SK-N-MC (cell line): ENCODE results near the gene PAX6.

Experiments
- DNase-seq: peaks from one replicate; pipeline ENCODE4 v3.0.0-alpha.2; 2011; ENCODE audit warnings: low read depth, low spot score
- H3K27ac ChIP-seq: fragments of 200-600 bp; sonication (generic); 2 replicates; pipeline ENCODE4 v1.5.1; 2016; ENCODE audit warnings: mixed run types
- H3K36me3 ChIP-seq: fragments of 200-600 bp; sonication (generic); 2 replicates; pipeline ENCODE4 v1.6.1; 2017; ENCODE audit warnings: antibody characterized with exemption, low read length, mixed read lengths; ENCODE audit not compliant: insufficient read depth
- H3K4me3 ChIP-seq: fragments of 200-600 bp; sonication (generic); 2 replicates; pipeline ENCODE4 v1.5.1; 2016
- H3K9ac ChIP-seq: fragments of 200-600 bp; sonication (generic); 2 replicates; pipeline ENCODE4 v1.8.0; 2017; ENCODE audit warnings: mixed run types, mixed read lengths; ENCODE audit not compliant: insufficient read length
- H3K9me3 ChIP-seq: fragments of 200-600 bp; sonication (generic); 2 replicates; pipeline ENCODE4 v1.6.1; 2017; ENCODE audit warnings: low read depth, mild to moderate bottlenecking, antibody characterized with exemption, low read length, moderate library complexity, mixed read lengths
- EZH2 ChIP-seq: fragments of 200-600 bp; sonication (generic); IDR thresholded peaks from one replicate; pipeline ENCODE4 v1.6.1; 2017; ENCODE audit warnings: antibody characterized with exemption
- FOXP2 ChIP-seq: optimal IDR thresholded peaks from 2 replicates; pipeline ENCODE3; 2011; ENCODE audit warnings: mild to moderate bottlenecking, moderate library complexity; ENCODE audit not compliant: insufficient read depth; ENCODE audit errors: extremely low read length, control extremely low read depth
- POLR2AphosphoS5 ChIP-seq: IDR thresholded peaks from 2 replicates; pipeline ENCODE4 v1.6.1; 2012; ENCODE audit warnings: mild to moderate bottlenecking, low read depth, low read length, borderline replicate concordance

The PAX6 gene

DNA sequence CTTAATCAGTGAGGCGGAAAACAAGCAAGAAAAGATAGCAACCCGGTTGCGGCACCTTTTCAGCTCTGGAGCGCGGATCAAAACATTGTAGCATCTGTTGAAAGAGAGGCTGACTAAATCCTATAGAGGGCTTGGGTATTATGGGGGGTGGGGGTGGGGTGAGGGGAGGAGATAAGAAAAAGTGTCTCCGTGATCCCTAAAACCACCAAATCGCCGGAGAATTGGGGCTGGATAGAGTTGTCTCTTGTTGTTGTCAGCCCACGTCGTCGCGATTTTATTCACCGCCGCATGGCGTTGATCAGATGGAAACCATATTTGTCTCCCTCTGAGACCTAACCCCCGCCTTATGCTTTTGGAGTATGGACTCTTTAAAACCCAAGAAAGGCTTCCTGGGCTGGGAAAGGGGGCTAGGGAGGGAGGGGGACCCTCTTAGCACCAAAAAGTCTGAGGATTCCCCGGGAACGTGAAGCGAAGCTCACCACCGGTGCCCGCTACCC is 13.0 kb downstream of the PAX6 start:
- DNase-seq = no peak
- H3K4me3 ChIP-seq = no peak overlapping the region
- TF ChIP-seq POLR2AphosphoS5 = no peak
- TF ChIP-seq EZH2 = no peak
- H3K27ac ChIP-seq = no peak overlapping the region
- no peak overlapping the region for H3K9ac ChIP-seq
- H3K9me3 ChIP-seq = no peaks in the 10 kb centered on the region
- peaks cover 36% of the 10 kb centered on the region for H3K36me3 ChIP-seq

- peaks cover 42% of the 10 kb centered on the region for H3K36me3 ChIP-seq
- H3K9ac ChIP-seq = no peak overlapping the region
- H3K4me3 ChIP-seq = no peak overlapping the region
- no peaks in the 10 kb centered on the region for H3K9me3 ChIP-seq
- DNase-seq = no peak
- no peak overlapping the region for H3K27ac ChIP-seq
- no peak for TF ChIP-seq FOXP2
- TF ChIP-seq POLR2AphosphoS5 = no peak
- TF ChIP-seq EZH2 = no peak
Observed at GRCh38 chr11:31797190-31798056, 13.7 kb downstream of the PAX6 start.

DNA sequence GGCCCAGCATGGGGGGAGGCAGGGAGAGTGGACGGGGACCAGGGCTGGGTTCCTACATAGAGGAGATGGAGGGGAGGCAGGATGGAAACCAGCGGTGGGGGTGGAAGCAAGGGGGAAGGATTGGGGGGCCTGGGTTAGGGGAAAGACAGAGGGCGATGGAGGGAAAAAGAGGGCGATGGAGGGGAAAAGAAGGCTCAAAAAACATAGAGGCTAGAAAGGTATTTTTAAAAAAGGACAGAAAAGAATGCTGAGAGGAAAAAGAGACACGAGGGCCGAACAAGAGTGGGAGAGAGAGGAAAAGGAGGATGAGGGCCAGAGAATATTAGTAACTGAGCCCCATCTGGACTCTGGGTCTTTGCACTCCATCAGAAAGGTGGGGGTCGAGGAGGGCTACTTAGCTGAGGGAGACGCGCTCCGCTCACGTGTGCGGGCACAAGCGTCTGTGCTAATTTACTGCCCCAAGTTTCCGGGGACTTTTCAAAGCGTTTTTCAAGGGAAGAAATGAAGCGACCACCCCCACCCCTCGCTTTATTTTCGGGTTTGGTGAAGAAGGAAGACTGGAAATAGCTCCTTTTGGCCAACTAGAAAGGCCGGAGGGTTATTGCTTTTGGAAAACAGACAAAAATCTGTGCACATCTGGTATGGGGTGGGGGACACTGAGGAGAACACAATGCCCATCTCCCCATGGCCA is 14.5 kb downstream of the PAX6 start:
- TF ChIP-seq FOXP2 (no peak), POLR2AphosphoS5 (no peak), EZH2 (no peak)
- H3K9me3 ChIP-seq = no peaks in the 10 kb centered on the region
- no peak overlapping the region for H3K4me3 ChIP-seq
- peaks cover 48% of the 10 kb centered on the region for H3K36me3 ChIP-seq
- no peak overlapping the region for H3K9ac ChIP-seq
- no peak overlapping the region for H3K27ac ChIP-seq
- no peak for DNase-seq

DNA sequence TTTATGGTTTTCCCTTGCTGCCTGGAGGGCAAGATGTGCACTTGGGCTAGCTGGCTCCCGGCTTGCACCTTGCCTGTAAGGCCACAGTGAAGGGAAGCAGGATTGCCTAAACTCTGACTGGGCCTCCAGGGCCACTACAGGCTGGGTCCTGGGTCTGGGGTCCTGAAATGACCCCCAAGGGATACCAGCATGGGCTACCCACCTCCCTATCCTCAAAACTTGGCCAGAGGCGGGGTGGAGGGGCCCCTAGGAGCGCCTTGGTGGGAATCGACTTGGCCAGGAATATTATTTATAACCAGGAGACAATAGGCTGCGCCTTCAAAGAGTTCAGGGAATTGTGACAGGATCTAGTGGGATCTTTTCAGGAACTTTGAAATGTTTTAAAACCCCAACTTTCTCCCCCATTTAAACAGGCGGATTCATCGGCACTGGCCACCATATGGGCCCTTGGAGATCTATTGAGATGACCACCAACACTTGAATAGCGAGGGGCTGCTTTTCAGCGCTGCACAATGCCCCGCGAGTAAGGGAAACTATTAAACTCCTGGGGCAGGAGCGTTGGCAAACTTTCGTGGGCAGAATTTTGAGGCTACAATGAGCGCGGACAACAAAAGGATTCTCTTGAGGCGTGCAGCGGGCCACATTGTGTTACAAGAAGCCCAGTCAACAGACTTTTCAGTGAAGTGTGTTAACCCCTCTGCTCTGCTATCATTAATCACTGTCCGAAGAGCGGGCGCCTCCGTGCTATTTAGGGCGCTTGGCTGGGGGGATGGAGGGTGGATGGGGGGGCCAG is 15.2 kb downstream of the PAX6 start:
- TF ChIP-seq FOXP2 = no peak
- TF ChIP-seq POLR2AphosphoS5 = no peak
- TF ChIP-seq EZH2 = no peak
- H3K36me3 ChIP-seq = peaks cover 48% of the 10 kb centered on the region
- DNase-seq = no peak
- no peak overlapping the region for H3K9ac ChIP-seq
- no peak overlapping the region for H3K4me3 ChIP-seq
- no peaks in the 10 kb centered on the region for H3K9me3 ChIP-seq
- H3K27ac ChIP-seq = no peak overlapping the region

- H3K36me3 ChIP-seq = peaks cover 47% of the 10 kb centered on the region
- no peak overlapping the region for H3K4me3 ChIP-seq
- H3K27ac ChIP-seq = no peak overlapping the region
- TF ChIP-seq POLR2AphosphoS5 (no peak), EZH2 (no peak), FOXP2 (no peak)
- no peak overlapping the region for H3K9ac ChIP-seq
- no peak for DNase-seq
- H3K9me3 ChIP-seq = no peaks in the 10 kb centered on the region
Observed at GRCh38 chr11:31794548-31794947, 16.6 kb downstream of the PAX6 start.

GRCh38 chr11:31793264-31793663 is 17.9 kb downstream of the PAX6 start:
- no peaks in the 10 kb centered on the region for H3K9me3 ChIP-seq

DNA sequence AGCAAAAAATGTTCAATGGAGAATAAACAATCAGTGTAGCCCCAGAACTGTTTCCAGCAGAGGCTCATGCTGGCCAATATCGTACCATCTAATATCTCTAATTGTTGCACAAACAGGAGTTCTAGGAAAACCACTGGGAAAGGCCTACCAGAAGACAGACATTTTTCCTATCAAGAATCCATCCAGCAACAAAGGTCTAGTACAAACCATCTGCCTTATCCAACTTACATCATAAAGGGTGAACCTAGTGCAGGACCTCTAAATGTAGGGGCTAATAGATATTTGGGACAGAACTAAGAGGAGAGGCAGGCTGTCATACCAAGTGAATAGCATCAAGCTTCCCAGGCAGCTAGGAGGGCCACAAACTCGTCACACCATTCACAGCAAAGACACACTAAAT is 18.7 kb downstream of the PAX6 start:
- TF ChIP-seq FOXP2 (no peak), POLR2AphosphoS5 (no peak), EZH2 (no peak)
- Histone ChIP-seq H3K27ac (no peak overlapping the region), H3K9me3 (no peaks in the 10 kb centered on the region), H3K36me3 (peaks cover 52% of the 10 kb centered on the region), H3K4me3 (no peak overlapping the region), H3K9ac (no peak overlapping the region)
- DNase-seq = no peak

More at GRCh38 chr11:31793264-31793663, 17.9 kb downstream of the PAX6 start:
- TF ChIP-seq FOXP2 = no peak
- no peak for TF ChIP-seq EZH2
- no peak for TF ChIP-seq POLR2AphosphoS5
- Histone ChIP-seq H3K4me3 (no peak overlapping the region), H3K27ac (no peak overlapping the region), H3K9ac (no peak overlapping the region), H3K36me3 (peaks cover 52% of the 10 kb centered on the region)
- DNase-seq = no peak

DNA sequence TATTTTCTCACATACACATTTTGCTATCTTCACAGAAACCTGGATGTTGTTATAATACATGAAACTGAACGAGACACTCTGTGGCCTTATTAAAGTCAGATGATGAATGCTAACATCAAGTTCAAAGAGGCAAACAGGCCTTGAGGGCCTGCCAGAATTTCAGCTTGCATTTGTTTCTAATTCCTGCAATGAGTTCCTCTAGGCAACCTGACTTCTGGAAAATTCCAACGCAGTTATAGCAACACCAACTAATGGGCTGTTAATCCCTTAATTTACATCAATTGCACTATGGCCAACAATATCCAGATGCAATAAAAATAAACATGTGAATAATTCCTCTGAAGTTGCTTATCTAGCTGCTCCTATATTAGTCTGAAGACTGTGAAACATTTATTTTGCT is 19.1 kb downstream of the PAX6 start:
- peaks cover 52% of the 10 kb centered on the region for H3K36me3 ChIP-seq
- no peaks in the 10 kb centered on the region for H3K9me3 ChIP-seq
- TF ChIP-seq EZH2 (no peak), FOXP2 (no peak), POLR2AphosphoS5 (no peak)
- no peak overlapping the region for H3K9ac ChIP-seq
- H3K4me3 ChIP-seq = no peak overlapping the region
- no peak for DNase-seq
- H3K27ac ChIP-seq = no peak overlapping the region
